PC-3 (cell line): ENCODE measurements around the gene PTAFR. TPM values are rescaled to one million over a fixed set of nuclear protein-coding genes. Genes with fewer than 3 reads are reported as not detected.

Experiments used
- ATAC-seq: fragments of 200-7000 bp; cut with Tn5 transposase; 2 replicates; pipeline ENCODE4 v1.9.1; 2020; ENCODE audit warnings: mild to moderate bottlenecking, moderate library complexity
- BruUV-seq: library from RNA; stranded (reverse); fragments of 400-500 nt; replicated peaks from 2 replicates; lab custom pipeline; 2021; lab: Mats Ljungman, UMichigan
- CTCF ChIA-PET: fragments of 300-600 bp; sonication (Branson Sonifier 250); formaldehyde crosslinking; loops from one replicate; lab custom pipeline; 2022; ENCODE audit warnings: antibody characterized with exemption; lab: Charles Lee
- POLR2A ChIA-PET: fragments of 300-600 bp; sonication (Branson Sonifier 250); formaldehyde crosslinking; loops from one replicate; lab custom pipeline; 2022; ENCODE audit warnings: antibody characterized with exemption; ENCODE audit not compliant: unreplicated experiment; lab: Charles Lee
- DNase-seq: peaks from one replicate; pipeline ENCODE4 v3.0.0-alpha.2; 2015
- H2AFZ ChIP-seq: fragments of 300-600 bp; sonication (generic); 2 replicates; pipeline ENCODE4 v1.6.0; 2016; ENCODE audit warnings: antibody characterized with exemption, low read length
- H3F3A ChIP-seq: fragments of 300-600 bp; sonication (generic); one replicate; pipeline ENCODE4 v1.6.0; 2017; ENCODE audit warnings: antibody characterized with exemption, low read length, control low read depth, mild to moderate bottlenecking; ENCODE audit not compliant: unreplicated experiment
- H3K27ac ChIP-seq: fragments of 300-600 bp; sonication (generic); 2 replicates; pipeline ENCODE4 v1.5.1; 2016; ENCODE audit warnings: mild to moderate bottlenecking, low read length
- H3K27me3 ChIP-seq: fragments of 300-600 bp; sonication (generic); 2 replicates; pipeline ENCODE4 v1.6.1; 2016; ENCODE audit warnings: low read length, mixed read lengths
- H3K36me3 ChIP-seq: fragments of 300-600 bp; sonication (generic); 2 replicates; pipeline ENCODE4 v1.6.1; 2016; ENCODE audit warnings: low read depth, mixed run types, low read length, mixed read lengths
- H3K4me1 ChIP-seq: fragments of 300-600 bp; sonication (generic); 2 replicates; pipeline ENCODE4 v1.5.1; 2016; ENCODE audit warnings: low read length; ENCODE audit not compliant: insufficient read depth
- H3K4me2 ChIP-seq: fragments of 300-600 bp; sonication (generic); 2 replicates; pipeline ENCODE4 v1.6.0; 2016; ENCODE audit warnings: low read length
- H3K4me3 ChIP-seq: fragments of 300-600 bp; sonication (generic); 2 replicates; pipeline ENCODE4 v1.5.1; 2016; ENCODE audit warnings: mild to moderate bottlenecking, low read length, mixed read lengths
- H3K79me2 ChIP-seq: fragments of 300-600 bp; sonication (generic); 2 replicates; pipeline ENCODE4 v1.6.1; 2017; ENCODE audit warnings: low read length, mixed read lengths
- H3K9ac ChIP-seq: fragments of 300-600 bp; sonication (generic); 2 replicates; pipeline ENCODE4 v1.6.0; 2016; ENCODE audit warnings: mild to moderate bottlenecking, low read length
- H3K9me2 ChIP-seq: fragments of 300-600 bp; sonication (generic); replicated peaks from 2 replicates; pipeline ENCODE4 v1.6.1; 2016; ENCODE audit warnings: mixed run types, low read length, mixed read lengths
- H3K9me3 ChIP-seq: fragments of 300-600 bp; sonication (generic); 2 replicates; pipeline ENCODE4 v1.6.1; 2016; ENCODE audit warnings: low read length, mixed read lengths
- H4K20me1 ChIP-seq: fragments of 300-600 bp; sonication (generic); 2 replicates; pipeline ENCODE4 v1.6.1; 2016; ENCODE audit warnings: low read length, mixed read lengths
- CTCF ChIP-seq: fragments of 300-600 bp; sonication (generic); conservative IDR thresholded peaks from 2 replicates; pipeline ENCODE4 v1.5.1; 2017; ENCODE audit warnings: antibody characterized with exemption, low read depth, mild to moderate bottlenecking, low read length
- EZH2 ChIP-seq: fragments of 300-600 bp; sonication (generic); IDR thresholded peaks from one replicate; pipeline ENCODE4 v1.6.1; 2017; ENCODE audit warnings: antibody characterized with exemption, mild to moderate bottlenecking, low read length; ENCODE audit not compliant: unreplicated experiment
- EZH2phosphoT487 ChIP-seq: fragments of 300-600 bp; sonication (generic); IDR thresholded peaks from 2 replicates; pipeline ENCODE4 v1.6.1; 2018; ENCODE audit warnings: mild to moderate bottlenecking, antibody characterized with exemption, low read length, borderline replicate concordance
- intact Hi-C: fragments of 100-400 bp; cut with micrococcal nuclease; formaldehyde crosslinking; loops from 2 replicates; pipeline ENCODE4 v1.9.0; 2023
- total RNA-seq: library from RNA; depleted of rRNA; stranded (reverse); fragments of >200 nt; gene quantifications from 2 replicates; pipeline ENCODE4 v1.2.3, GENCODE V29; 2014

PTAFR gene
- total RNA-seq, 1 experiment from 2014 or later = 3.9 TPM

GRCh38 chr1:28111157-28111556, 65.3 kb downstream of the PTAFR start:
- H2AFZ ChIP-seq = peak overlapping the region; percentile 50
- H3F3A ChIP-seq = peaks cover 3% of the 10 kb centered on the region

GRCh38 chr1:28110555-28110954, 65.9 kb downstream of the PTAFR start:
- TF ChIP-seq CTCF (no peak), EZH2 (no peak)
- BruUV-seq = no TSS peak
- no peaks in the 10 kb centered on the region for H4K20me1 ChIP-seq
- H3K4me3 ChIP-seq = peak overlapping the region; percentile 25; the same call in 1 of the 2 replicates
- ATAC-seq = peak; percentile 48
- DNase-seq = peak; percentile 83
- peak overlapping the region; percentile 86 for H3K9ac ChIP-seq
- H3K4me2 ChIP-seq = peak overlapping the region; percentile 68
- H2AFZ ChIP-seq = peak overlapping the region; percentile 50
- POLR2A ChIA-PET = no interaction called here
- no peaks in the 10 kb centered on the region for H3K9me2 ChIP-seq
- H3K79me2 ChIP-seq = no peaks in the 10 kb centered on the region
- no peaks in the 10 kb centered on the region for H3K9me3 ChIP-seq
- H3K4me1 ChIP-seq = peaks cover 36% of the 10 kb centered on the region
- no peaks in the 10 kb centered on the region for H3K27me3 ChIP-seq
- intact Hi-C loops = no loop called here
- H3K27ac ChIP-seq = peak overlapping the region; percentile 99
- peaks cover 3% of the 10 kb centered on the region for H3F3A ChIP-seq
- no peaks in the 10 kb centered on the region for H3K36me3 ChIP-seq
- CTCF ChIA-PET = interaction anchor here (0.6 kb wide), 1 partner anchor 67 kb away, joined by 3 read pairs; no protein-coding TSS in a partner anchor

More at GRCh38 chr1:28111157-28111556, 65.3 kb downstream of the PTAFR start:
- Histone ChIP-seq H3K27ac (peak overlapping the region; percentile 99), H3K9me3 (no peaks in the 10 kb centered on the region), H3K9me2 (no peaks in the 10 kb centered on the region), H3K79me2 (no peaks in the 10 kb centered on the region), H3K4me2 (peak overlapping the region; percentile 68), H4K20me1 (no peaks in the 10 kb centered on the region), H3K27me3 (no peaks in the 10 kb centered on the region), H3K36me3 (no peaks in the 10 kb centered on the region), H3K4me1 (peaks cover 36% of the 10 kb centered on the region), H3K9ac (peak overlapping the region; percentile 86), H3K4me3 (peak overlapping the region; percentile 25; the same call in 1 of the 2 replicates)
- TF ChIP-seq EZH2 (no peak), EZH2phosphoT487 (no peak), CTCF (no peak)
- ChIA-PET CTCF (interaction anchor here (0.6 kb wide), 1 partner anchor 67 kb away, joined by 3 read pairs; no protein-coding TSS in a partner anchor), POLR2A (no interaction called here)
- intact Hi-C loops = no loop called here
- BruUV-seq = no TSS peak
- DNase-seq (peak; percentile 78), ATAC-seq (peak; percentile 71)

GRCh38 chr1:28109639-28110038, 66.9 kb downstream of the PTAFR start:
- H3K4me1 ChIP-seq = peaks cover 45% of the 10 kb centered on the region
- H3K9me3 ChIP-seq = no peaks in the 10 kb centered on the region
- no peak overlapping the region for H3K4me3 ChIP-seq
- H2AFZ ChIP-seq = no peak overlapping the region
- ChIA-PET CTCF (no interaction called here), POLR2A (interaction anchor here (0.7 kb wide), 1 partner anchor 17 kb away, joined by 5 read pairs; no protein-coding TSS in a partner anchor)
- H3K9ac ChIP-seq = no peak overlapping the region
- H3K9me2 ChIP-seq = no peaks in the 10 kb centered on the region
- DNase-seq = no peak
- peak overlapping the region; percentile 99 for H3K27ac ChIP-seq
- no peaks in the 10 kb centered on the region for H3K36me3 ChIP-seq
- no peaks in the 10 kb centered on the region for H3K27me3 ChIP-seq
- TF ChIP-seq CTCF (no peak), EZH2phosphoT487 (no peak), EZH2 (no peak)
- no peaks in the 10 kb centered on the region for H3K79me2 ChIP-seq
- no TSS peak for BruUV-seq
- no peaks in the 10 kb centered on the region for H4K20me1 ChIP-seq
- no peak for ATAC-seq
- intact Hi-C loops = no loop called here
- H3K4me2 ChIP-seq = no peak overlapping the region
- H3F3A ChIP-seq = peaks cover 3% of the 10 kb centered on the region
